Ovary (tissue), 3 donors: ENCODE measurements around the gene INTS15.

ENCODE experiments used
- POLR2A ChIP-seq: fragments of 450-650 bp; IDR thresholded peaks from one replicate; pipeline ENCODE4 v1.6.1; 2017; ENCODE audit warnings: antibody characterized with exemption, mild to moderate bottlenecking, moderate library complexity
- TF ChIP-seq, protein P1 (sequence below), 3 donors: fragments of 450-650 bp in 2 of 3; fragments of 200-600 bp in 1 of 3; IDR thresholded peaks; one replicate each; pipeline versions ENCODE4 v1.5.1 to v1.8.0; 2016 to 2022; ENCODE audit warnings: antibody characterized with exemption in 3 of 3, mild to moderate bottlenecking in 1 of 3
- donor health status: DM: no; HTN: no; CAD: no.

DNA sequence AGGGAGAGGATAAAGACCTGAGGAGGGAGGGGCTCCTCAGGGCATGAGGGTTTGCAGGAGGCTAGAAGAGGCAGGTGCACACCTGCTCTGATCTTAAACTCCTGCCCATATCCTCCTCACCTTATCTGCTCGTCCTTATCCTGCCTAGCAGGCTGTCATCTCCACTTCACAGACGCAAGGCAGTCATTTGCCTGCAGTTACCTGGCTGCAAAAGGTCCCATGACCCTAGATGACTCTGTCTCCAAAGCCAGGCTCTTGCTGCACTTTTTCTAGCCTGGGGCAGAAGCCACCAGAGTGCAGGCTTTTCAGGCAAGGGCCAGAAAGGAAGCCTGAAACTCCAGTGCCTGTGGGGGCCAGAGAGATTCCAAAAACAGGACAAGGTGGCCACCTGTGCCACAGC, 23.9 kb downstream of the INTS15 start:
- no peak for TF ChIP-seq POLR2A
- TF ChIP-seq, protein P1, sequence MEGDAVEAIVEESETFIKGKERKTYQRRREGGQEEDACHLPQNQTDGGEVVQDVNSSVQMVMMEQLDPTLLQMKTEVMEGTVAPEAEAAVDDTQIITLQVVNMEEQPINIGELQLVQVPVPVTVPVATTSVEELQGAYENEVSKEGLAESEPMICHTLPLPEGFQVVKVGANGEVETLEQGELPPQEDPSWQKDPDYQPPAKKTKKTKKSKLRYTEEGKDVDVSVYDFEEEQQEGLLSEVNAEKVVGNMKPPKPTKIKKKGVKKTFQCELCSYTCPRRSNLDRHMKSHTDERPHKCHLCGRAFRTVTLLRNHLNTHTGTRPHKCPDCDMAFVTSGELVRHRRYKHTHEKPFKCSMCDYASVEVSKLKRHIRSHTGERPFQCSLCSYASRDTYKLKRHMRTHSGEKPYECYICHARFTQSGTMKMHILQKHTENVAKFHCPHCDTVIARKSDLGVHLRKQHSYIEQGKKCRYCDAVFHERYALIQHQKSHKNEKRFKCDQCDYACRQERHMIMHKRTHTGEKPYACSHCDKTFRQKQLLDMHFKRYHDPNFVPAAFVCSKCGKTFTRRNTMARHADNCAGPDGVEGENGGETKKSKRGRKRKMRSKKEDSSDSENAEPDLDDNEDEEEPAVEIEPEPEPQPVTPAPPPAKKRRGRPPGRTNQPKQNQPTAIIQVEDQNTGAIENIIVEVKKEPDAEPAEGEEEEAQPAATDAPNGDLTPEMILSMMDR (IDR thresholded peaks at IDR 0.05), result no peak
